GM19239 (cell line): Measurements from ENCODE around the gene EIF1.
"Not testable (repeated sequence)": the region's sequence is repeated elsewhere in the genome, so short reads cannot be mapped to it uniquely, and the experiment has no call there.

ENCODE experiments used
- DNase-seq: peaks from one replicate; pipeline ENCODE4 v3.0.0; 2011; ENCODE audit warnings: low spot score; ENCODE audit not compliant: insufficient read length
- FAIRE-seq: peaks from 2 replicates; lab custom pipeline; 2011; peaks lifted over from hg19 to GRCh38; lab: Jason Lieb, UNC

EIF1 gene

DNA sequence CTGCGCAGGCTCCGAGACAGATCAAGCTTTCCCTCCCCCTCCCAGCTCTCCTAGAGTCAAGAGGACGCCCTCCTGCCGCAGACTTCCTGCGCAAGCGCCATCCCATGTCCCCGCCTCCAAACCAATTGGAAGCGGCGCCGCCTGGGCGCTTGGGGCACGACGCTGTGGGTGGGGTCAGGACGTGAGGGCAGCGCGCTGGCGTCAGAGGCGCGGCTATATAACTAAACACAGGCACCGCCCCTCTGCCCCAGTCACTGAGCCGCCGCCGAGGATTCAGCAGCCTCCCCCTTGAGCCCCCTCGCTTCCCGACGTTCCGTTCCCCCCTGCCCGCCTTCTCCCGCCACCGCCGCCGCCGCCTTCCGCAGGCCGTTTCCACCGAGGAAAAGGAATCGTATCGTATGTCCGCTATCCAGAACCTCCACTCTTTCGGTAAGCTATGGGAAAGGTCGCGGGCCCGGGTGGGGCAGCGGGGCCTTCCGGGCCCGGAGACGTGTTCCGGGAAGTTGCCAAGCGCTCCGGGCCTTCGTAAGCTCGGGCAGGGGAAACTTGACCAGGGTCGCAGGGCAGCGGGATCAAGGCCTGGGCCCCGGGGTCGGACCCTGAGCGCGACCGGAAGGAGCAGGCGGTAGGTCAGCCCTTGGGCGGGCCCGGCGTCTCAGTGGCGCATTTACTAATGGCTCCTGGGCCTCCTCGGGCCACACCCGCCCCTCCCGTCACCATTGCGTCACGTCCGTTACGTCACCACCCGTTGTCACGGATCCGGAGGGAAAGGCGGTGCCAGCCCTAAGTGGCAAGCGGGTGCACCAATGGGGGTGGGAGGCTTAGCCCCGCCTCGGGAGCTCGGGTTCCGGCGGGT is at the start of gene EIF1:
Gene EIF1 (plus strand): TSS at position 245 of the 856 bp plus-strand sequence. CDS start 154 bp downstream, at position 399.
- FAIRE-seq = peak; percentile 93
- DNase-seq = peak; percentile 72

DNA sequence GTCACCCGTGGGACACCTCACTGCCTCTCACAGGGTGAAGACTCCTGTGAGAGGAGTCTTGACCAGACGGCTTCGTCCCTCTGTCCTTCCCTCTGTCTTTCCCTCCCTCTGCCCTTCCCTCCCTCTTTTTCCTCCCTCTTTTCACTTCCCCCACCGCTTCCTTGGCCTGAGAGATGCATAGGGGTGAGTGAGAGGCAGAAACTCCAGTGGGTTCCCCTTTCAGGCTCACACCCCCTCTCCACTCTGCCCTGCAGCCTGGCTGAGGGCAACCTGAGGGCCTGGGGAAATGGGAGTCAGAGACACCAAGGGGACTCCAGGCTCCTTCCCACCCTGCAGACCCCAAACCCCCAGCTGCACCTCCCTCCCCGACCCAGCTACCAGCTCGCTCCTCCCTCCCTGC is 49.7 kb upstream of the EIF1 start:
- no peak for FAIRE-seq

DNA sequence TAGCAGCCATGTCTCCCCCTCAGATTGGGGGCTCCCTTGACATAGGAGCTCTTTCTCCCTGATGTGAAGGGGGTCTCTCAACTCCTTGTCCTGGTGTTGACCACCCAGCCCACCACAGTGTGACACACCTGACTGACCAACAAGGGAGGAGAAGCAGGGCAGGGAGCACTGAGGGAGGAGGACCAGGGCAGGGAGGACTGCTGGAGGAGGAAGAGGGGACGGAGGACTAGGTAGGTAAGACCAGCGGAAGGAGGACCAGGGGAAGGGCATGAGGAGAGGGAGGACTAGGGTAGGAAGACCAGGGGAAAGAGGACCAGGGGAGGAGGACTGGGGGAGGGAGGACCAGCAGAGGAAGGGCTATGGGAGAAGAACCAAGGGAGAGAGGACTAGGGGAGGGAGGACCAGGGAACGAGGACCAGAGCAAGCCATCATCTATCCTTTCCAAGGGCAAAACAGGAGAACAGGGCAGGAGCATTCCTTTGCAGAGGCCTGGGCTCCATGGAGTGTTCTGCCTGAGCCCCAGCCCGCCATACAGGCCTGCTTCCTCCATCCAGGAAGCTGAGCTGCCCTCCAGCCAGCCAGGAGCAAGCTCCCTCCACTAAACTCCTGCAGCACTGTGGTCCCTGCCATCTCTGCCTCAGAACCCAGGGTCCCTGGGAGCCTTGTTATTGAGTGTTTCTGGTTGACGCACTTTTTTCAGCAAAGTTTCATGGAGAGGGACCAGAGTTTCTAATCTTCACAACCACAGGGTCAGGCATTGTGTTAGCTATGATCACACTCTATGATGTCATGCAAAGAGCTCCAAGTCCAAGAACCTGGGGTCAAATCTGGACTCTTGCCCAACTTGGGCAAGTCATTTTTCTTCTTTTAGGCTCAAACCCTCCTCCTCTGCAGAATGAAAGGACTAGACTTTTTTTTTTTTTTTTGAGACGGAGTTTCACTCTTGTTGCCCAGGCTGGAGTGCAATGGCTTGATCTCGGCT is 48.9 kb upstream of the EIF1 start:
- FAIRE-seq (no peak), DNase-seq (no peak)

More for the DNA sequence above, 49.7 kb upstream of the EIF1 start:
- DNase-seq = no peak

DNA sequence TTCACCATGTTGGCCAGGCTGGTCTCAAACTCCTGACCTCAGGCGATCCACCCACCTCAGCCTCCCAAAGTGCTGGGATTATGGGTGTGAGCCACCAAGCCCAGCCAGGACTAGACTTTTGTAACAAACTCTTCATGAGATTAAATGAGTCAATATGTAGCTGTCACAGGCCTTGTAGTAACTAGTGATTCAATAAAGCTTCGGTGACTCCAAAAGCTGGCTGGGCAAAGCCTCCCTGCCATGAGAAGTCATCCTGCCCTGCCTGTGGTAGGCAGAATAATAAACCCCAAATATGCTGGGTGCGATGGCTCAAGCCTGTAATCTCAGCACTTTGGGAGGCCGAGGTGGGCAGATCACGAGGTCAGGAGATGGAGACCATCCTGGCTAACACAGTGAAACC is 48.1 kb upstream of the EIF1 start:
- FAIRE-seq = not testable (repeated sequence)

DNA sequence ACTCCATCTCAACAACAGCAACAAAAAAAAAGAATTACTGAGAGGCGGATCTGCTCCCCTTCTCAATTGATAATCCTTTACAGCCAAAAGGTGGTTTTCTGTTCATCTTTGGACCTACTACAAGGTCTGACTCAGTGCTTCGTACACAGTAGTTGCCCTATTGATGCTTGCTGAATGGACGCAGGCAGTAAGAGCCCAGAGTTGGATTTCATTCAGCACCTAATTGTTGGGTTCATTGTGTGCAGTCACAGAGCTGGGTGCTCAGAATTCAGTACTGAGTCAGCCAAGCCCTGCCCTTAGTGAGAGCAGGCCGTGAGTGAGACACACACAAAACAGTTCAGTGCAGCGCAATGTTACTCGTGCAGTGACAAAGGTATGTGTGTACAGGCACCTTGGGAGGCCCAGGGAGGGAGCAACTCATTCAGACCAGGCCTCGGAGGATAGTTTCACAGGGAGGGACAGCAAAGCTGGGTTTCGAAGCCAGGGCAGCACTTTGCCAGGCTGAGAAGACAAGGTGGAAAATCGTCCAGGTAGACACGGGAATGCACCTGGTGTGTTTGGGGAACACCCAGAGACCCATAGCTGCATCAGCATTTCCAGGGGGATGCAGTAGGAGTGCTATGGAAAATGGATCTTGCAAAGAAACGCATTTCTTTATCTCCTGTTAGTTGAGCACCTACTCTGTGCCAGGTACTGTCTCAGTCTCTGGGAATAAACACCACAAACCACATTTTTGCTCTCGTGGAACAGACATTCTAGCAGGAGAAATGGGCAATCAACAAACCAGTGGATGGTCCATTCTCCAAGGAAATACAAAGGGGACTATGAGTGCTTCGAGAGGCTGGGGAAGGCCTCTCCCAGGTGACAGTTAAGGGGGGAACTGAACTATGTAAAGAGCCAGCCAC is 46.2 kb upstream of the EIF1 start:
- no peak for FAIRE-seq
- no peak for DNase-seq

More for the DNA sequence above, 48.1 kb upstream of the EIF1 start:
- not testable (repeated sequence) for DNase-seq

DNA sequence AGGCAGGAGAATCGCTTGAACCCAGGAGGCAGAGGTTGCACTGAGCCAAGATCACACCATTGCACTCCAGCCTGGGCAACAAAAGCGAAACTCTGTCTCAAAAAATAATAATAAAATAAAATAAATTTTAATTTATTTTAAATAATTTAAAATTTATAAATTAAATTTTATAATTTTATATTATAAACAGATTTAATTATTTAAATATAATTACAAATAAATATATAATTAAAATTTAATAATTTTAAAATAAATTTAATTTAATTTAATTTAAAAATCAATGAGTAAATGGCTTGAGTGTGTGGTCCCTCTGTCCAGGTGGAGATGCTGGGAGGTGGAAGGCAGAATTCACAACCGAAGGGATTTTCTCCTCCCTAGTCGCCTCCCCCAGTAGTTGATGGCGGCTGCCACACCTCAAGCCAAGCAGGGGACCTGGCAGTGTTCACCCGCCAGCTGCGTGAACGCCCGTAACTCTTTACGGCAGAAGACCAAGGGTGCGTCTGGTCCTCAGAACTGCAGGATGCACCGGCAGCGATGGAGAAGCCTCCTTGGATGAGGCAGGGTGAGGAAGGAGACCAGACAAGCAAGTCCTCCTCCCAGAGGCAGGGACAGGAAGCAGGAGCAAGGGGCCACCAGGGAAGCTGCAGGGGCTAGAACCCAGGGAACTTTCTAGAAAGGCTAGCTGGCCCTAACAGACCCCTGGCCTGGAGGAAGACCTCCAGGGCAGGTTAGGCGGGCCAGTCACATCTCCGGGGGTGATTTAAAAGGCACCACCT is 41.5 kb upstream of the EIF1 start:
- FAIRE-seq = no peak

DNA sequence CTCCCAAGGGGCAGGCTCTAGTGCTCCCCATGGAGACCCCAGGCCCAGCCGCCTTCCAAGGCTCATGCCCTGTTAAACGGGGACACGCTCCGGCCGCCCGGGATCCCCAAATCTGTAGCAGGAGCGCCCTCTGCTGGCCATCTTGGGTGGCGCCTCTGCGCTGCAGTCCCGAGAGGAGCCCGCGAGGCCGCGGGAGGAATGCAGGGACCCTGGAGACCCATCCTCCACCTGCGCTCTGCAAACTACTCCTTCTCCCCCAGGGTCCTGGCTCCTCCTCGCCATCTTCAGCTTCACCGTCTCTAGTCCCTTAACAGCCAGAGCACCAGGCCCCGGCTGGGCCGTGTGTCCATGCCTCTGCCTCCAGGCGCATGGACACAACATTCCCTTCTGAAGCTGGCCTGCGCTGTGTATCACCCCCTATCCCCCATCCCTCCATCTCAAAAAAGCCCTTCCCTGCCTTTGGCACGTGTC is 40.7 kb upstream of the EIF1 start:
- FAIRE-seq = peak; percentile 11

More for the DNA sequence above, 41.5 kb upstream of the EIF1 start:
- DNase-seq = no peak

DNA sequence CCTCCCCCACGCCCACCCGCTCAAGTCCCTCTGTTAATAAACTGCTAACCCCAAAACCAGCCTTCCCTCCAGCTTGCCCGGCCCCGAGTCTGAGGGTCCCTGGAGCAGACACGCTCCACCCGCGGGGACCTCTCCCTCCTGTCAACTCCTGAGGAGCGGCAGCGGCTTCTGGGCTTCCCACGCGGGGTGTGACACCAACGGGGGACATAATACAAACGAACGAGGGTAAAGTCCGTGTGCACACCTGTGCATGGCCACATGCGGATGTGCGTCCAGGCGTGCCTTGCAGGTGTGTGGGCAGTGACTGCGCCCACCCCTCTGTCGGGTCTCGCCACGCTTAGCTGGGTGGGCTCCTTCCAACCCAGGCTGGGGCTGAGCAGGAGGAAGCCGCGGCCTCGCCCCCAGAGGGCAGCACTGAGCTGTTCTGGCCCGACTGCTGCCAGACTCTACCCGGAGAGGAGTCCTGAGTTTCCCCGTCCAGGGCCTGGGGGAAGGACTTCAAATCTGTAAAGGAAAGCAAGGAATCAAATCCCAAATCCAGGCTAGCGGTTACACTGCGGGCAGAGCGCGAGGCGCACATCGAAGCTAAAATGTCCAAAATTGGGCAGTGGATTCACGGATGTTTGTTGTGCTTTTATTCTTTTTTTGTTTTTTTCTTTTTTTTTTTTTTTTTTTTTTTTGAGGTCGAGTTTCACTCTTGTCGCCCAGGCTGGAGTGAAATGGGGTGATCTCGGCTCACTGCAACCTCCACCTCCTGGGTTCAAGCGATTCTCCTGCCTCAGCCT is 40.1 kb upstream of the EIF1 start:
- FAIRE-seq (peak; percentile 93), DNase-seq (peak; percentile 93)

More for the DNA sequence above, 40.7 kb upstream of the EIF1 start:
- peak; percentile 92 for DNase-seq

DNA sequence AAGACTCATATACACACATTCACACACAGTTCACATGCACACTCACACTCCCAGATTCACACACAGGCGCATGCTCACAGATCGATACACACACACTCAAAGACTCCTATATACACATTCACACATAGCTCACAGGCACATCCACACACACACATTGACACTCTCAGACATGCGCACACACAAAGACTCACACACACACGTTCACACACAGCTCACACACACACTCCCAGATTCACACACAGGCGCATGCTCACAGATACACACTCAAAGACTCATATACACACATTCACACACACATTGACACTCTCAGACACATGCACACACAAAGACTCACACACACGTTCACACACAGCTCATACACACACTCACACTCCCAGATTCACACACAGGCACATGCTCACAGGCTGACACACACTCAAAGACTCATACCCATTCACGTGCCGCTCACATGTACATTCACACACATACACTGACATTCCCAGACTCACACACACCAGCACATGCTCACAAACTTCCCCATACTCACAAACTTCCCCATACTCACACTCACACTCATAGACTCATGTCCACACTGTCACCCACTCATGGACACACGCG is 38.7 kb upstream of the EIF1 start:
- DNase-seq = no peak
- FAIRE-seq = no peak

DNA sequence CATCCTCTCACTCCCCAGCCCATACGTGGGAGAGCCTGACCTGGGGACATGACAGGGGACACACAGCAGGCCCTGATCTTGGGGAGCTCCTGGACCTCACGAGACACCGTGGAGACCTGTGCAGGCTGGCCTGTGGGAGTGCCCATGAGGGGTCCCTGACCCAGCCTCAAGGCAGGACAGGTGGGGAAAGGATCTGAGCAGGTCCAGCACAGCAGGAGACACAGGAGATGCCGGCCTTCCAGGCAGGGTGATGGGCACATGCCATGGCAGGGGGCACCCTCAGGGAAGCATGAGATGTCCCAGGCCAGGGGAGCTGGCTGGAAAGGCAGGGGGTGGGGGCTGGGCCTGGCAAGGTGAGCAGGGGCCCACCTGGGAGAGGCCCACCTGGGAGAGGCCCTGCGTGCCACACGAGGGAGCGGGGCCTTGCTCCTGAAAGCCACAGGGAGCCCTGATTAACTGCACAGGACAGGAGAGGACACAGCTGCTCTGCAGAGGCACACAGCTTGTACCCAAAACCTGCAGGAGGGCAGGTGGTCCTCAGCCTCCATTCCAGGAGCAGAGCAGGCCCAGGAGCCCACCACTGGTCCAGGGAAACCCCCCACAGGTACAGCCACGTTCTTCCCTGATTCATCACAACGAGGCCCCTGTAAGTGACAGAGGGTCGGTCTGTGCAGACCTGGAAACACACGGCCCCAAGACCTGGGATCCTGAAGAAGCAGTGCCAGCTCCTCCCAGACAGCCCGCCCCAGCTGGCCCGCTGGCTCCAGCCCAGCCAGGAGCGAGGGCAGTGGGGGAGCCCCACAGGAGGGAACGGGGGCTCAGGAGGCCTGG is 37.7 kb upstream of the EIF1 start:
- FAIRE-seq (no peak), DNase-seq (no peak)

DNA sequence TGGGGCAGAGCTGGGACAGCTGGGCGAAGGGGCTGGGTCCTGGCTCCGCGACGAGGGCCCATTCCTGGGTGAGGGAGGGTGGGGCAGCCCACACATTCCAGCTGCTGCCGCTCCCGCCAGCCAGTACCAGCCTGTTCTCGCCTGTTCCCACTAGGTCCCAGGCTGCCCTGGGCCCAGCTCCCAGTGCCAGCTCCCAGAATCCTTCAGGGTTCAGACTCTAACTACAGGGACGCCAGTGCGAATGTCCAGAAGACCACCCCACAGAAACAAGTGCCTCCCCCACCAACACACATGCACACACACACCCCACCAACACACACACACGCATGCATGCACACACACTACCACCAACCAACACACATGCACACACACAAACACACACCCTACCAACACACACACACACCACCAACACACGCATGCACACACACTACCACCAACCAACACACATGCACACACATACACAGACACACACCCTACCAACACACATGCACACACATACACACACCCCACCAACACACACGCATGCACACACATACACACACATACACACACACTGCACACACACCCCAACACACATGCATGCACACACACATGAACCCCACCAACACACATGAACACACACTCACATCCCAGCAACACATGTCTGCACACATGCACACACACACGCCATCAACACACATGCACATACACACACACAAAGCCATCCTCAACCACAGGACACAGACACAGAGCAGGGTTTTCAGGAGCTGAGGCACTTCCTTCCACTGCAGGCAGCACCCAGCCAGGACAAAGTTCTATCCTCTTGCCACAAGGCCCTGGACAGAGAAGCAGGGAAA is 36.8 kb upstream of the EIF1 start:
- no peak for DNase-seq
- no peak for FAIRE-seq

DNA sequence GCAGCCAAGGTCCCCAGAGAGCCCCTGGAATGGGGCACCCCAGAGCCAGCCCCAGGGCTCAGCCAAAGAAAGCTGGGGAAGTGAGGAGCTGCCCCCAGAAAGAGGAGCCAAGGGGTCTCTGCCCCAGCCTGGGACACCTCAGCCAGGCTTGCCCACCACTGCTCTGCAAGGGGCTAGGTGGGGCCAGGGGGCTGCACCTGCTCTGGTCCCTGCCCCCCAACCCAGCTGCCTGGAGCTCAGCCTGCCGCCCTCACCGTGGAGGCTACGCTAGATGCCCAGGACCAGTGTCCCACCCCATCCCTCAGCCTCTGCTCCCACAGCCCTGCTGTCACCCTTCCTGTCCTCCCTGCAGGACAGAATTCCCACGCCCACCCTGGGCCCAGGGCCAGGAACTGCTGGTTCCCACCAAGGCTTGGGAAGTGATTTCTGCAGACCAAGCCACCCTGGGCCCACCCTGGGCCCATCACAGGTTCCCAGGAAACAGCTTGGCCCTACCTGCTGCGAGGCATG is 36.2 kb upstream of the EIF1 start:
- DNase-seq (no peak), FAIRE-seq (no peak)

DNA sequence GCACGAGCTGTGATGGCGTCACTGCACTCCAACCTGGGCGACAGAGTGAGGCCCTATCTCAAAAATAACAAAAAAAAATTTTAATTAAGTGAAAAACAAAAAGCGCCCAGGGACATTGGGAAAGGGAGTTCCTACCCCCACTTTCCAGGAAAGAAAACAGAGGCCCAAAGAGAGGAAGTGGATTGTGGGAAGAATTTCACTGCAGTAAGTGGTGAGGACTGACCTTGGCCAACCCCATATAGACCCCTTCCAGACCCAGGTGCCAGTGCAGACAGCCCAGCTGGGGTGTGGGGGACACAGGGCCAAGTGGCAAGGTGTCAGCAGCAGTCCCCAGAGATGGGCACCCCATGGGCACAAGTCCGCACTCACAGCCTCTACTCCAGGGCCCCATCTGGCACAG is 35.3 kb upstream of the EIF1 start:
- FAIRE-seq (no peak), DNase-seq (no peak)

DNA sequence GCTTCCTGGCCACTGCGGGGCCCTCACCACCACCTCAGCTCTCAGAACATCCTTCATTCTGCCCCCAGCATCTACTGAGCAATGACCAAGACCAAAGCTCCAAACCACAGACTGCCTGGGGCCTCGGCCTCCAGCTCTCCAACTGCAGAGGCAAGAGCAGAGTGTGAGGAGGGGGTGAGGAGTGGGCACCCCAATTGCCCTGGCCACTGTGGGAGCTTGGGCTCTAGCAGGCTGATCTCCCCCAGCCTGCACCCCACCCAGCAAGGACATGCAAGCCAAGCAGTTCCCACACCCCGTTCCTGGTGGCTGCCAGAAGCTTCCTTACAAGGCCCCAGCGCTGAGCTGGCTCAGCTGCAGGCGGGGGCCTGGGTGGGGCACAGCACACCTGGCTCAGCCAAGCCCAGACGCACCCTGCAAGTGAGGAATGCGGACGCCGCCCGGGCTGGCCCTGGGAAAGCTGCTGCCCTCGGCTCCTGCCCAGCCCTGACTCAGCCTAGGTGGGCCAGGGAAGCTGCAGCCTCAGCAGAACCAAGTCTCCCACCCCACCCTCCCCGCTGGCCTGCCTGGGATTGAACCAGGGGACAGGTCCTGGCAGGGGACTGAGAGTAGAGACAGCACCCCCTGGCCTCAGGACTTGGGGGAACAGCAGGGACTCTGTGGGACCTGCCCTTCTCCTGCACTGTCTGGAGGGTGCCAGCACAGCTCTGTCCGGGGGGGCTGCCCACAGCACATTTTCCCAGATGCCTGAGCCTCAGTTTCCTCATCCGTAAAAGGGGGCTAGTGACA is 34.6 kb upstream of the EIF1 start:
- no peak for FAIRE-seq
- DNase-seq = no peak
